HuH-7.5 (cell line): ENCODE measurements around the gene SEC61A2.
A peak's percentile ranks its signal among the peaks of the same experiment; 100 is the strongest.
"Not testable (repeated sequence)": the region's sequence is repeated elsewhere in the genome, so short reads cannot be mapped to it uniquely, and the experiment has no call there.

Experiments
- DNase-seq: peaks from one replicate; pipeline ENCODE4 v3.0.0; 2011; ENCODE audit warnings: low spot score

The SEC61A2 gene

GRCh38 chr10:12160664-12161063, 31.2 kb downstream of the SEC61A2 start:
- no peak for DNase-seq

GRCh38 chr10:12162927-12163326, 33.5 kb downstream of the SEC61A2 start:
- DNase-seq, result no peak

- DNase-seq, result no peak
These were observed 34.6 kb downstream of the SEC61A2 start for GRCh38 chr10:12164085-12164484.

- no peak for DNase-seq
These were observed 35.6 kb downstream of the SEC61A2 start for GRCh38 chr10:12165036-12165435.

- no peak for DNase-seq
These were observed 36.7 kb downstream of the SEC61A2 start for GRCh38 chr10:12165999-12166775.

- not testable (repeated sequence) for DNase-seq
These were observed 42.0 kb downstream of the SEC61A2 start for GRCh38 chr10:12171512-12171911.

GRCh38 chr10:12177642-12178041, 48.2 kb downstream of the SEC61A2 start:
- no peak for DNase-seq

GRCh38 chr10:12179606-12180170, 50.2 kb downstream of the SEC61A2 start:
- DNase-seq, result no peak

GRCh38 chr10:12180221-12180974, 50.9 kb downstream of the SEC61A2 start:
- DNase-seq, result no peak

- DNase-seq, result no peak
These were observed 51.7 kb downstream of the SEC61A2 start for GRCh38 chr10:12181065-12181775.

- DNase-seq, result no peak
These were observed 54.7 kb downstream of the SEC61A2 start for GRCh38 chr10:12184165-12184564.

- DNase-seq, result no peak
These were observed 56.8 kb downstream of the SEC61A2 start for GRCh38 chr10:12186323-12186722.

- no peak for DNase-seq
These were observed 57.9 kb downstream of the SEC61A2 start for GRCh38 chr10:12187321-12187905.

GRCh38 chr10:12188656-12189055, 59.2 kb downstream of the SEC61A2 start:
- no peak for DNase-seq

- no peak for DNase-seq
These were observed 59.9 kb downstream of the SEC61A2 start for GRCh38 chr10:12189426-12189825.

GRCh38 chr10:12191715-12192114, 62.2 kb downstream of the SEC61A2 start:
- DNase-seq, result no peak

GRCh38 chr10:12193193-12193592, 63.7 kb downstream of the SEC61A2 start:
- no peak for DNase-seq

- DNase-seq, result no peak
These were observed 65.3 kb downstream of the SEC61A2 start for GRCh38 chr10:12194752-12195271.

- DNase-seq, result no peak
These were observed 65.8 kb downstream of the SEC61A2 start for GRCh38 chr10:12195281-12195602.

- peak; percentile 79 for DNase-seq
These were observed 66.4 kb downstream of the SEC61A2 start, which contains the start of the genes CDC123 and NUDT5 for GRCh38 chr10:12195603-12196506. Gene CDC123 (plus strand): TSS chr10:12196188. CDS start chr10:12196246, 58 bp downstream. Gene NUDT5 (minus strand): TSS chr10:12195891. CDS start chr10:12186291, 9,600 bp downstream.
